D721Med (cell line): ENCODE results near the gene CFAP54.

Source experiments
- DNase-seq: peaks from one replicate; pipeline ENCODE4 v3.0.0; 2011; ENCODE audit warnings: low spot score; ENCODE audit not compliant: insufficient read length
- FAIRE-seq: peaks from 2 replicates; lab custom pipeline; 2011; peaks lifted over from hg19 to GRCh38; lab: Jason Lieb, UNC
- TF ChIP-seq, protein P1 (sequence below): IDR thresholded peaks from 2 replicates; pipeline ENCODE4 v1.5.1; 2012; ENCODE audit warnings: mild to moderate bottlenecking, control low read depth; ENCODE audit not compliant: insufficient read depth; ENCODE audit errors: missing control alignments

Gene CFAP54

DNA sequence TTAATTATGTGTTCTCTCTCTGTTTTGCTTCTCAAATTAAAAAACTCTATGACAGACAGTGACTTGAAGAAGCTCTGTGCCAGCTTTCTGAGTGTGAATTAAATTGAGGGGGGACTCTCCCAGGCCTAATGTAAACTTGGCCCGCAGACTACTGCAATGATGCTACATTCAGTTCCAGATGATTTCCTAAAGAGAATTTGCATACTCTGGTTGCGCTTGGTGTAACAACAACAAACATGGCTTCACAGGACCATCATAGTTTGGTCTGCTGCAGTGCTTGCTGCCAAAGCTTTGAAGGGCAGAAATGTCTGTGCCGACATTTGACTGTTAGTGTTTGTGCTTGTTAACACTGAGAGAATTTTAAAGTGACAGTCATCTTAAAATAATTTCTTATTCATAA lies 25.0 kb downstream of the CFAP54 start:
- FAIRE-seq: no peak
- DNase-seq: no peak
- TF ChIP-seq, protein P1, sequence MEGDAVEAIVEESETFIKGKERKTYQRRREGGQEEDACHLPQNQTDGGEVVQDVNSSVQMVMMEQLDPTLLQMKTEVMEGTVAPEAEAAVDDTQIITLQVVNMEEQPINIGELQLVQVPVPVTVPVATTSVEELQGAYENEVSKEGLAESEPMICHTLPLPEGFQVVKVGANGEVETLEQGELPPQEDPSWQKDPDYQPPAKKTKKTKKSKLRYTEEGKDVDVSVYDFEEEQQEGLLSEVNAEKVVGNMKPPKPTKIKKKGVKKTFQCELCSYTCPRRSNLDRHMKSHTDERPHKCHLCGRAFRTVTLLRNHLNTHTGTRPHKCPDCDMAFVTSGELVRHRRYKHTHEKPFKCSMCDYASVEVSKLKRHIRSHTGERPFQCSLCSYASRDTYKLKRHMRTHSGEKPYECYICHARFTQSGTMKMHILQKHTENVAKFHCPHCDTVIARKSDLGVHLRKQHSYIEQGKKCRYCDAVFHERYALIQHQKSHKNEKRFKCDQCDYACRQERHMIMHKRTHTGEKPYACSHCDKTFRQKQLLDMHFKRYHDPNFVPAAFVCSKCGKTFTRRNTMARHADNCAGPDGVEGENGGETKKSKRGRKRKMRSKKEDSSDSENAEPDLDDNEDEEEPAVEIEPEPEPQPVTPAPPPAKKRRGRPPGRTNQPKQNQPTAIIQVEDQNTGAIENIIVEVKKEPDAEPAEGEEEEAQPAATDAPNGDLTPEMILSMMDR: no peak

DNA sequence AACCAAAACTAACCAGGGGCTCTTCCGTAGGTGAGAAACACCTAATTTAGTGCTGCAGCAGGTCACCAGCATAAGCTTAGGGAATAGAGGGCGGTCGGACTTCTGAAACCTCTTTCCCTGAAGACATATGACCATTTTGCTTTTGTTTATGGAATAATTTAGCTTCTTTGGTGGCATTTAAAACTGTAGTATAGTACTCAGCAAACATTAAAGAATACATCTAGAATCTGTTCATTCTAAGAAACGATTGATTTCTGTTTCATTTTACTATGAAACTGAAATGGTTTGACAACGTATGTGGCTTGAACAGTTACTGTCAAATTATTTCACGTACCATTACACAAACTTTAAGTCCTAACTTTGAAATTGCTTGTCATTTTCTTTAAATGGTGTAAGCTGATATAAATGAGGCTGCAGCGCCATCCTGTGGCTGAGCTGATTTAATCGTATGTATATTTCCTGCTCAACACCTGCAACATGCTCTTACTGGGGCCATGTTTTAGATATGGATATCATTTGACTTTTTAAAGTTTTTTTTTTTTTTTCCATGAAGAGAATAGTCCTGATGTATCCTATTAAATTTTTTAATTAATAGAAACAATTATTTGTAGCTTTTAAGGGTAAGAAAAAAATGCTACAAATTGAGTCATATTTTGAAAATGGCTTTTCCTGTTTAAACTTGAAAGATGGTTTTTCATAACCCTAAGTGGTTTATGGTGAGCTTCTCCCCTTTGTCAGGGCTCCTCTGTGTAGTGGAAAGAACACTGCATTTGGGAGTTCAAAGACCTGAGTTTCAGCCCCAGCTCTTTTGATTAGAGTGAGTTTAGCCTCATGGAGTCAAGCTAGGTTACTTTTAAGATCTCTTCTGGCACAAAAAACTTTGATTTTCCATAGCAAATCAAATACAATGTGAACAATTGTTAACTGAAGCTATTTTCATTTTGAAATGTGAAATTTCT lies 27.4 kb downstream of the CFAP54 start:
- DNase-seq: no peak
- FAIRE-seq: peak; percentile 46
- TF ChIP-seq, protein P1: peak; percentile 77

DNA sequence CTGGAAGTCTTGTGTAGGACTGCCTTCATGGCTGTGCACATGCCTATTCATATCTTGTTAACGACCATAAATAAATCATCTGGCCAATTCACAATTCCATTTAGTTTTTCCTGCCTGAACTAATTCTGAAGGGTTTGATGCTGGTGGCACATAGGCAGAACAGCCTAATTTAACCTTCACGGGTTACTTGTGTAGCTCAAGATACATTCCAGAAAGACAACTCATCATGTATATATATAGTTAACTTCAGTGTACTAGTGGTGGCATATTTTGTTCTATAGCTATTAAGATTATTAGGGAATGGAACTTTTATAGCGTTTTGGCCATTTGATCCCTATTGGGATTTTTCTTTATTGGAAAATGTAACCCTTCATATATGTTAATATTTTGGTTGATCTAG lies 31.4 kb downstream of the CFAP54 start:
- TF ChIP-seq, protein P1: no peak
- DNase-seq: no peak
- no peak for FAIRE-seq

DNA sequence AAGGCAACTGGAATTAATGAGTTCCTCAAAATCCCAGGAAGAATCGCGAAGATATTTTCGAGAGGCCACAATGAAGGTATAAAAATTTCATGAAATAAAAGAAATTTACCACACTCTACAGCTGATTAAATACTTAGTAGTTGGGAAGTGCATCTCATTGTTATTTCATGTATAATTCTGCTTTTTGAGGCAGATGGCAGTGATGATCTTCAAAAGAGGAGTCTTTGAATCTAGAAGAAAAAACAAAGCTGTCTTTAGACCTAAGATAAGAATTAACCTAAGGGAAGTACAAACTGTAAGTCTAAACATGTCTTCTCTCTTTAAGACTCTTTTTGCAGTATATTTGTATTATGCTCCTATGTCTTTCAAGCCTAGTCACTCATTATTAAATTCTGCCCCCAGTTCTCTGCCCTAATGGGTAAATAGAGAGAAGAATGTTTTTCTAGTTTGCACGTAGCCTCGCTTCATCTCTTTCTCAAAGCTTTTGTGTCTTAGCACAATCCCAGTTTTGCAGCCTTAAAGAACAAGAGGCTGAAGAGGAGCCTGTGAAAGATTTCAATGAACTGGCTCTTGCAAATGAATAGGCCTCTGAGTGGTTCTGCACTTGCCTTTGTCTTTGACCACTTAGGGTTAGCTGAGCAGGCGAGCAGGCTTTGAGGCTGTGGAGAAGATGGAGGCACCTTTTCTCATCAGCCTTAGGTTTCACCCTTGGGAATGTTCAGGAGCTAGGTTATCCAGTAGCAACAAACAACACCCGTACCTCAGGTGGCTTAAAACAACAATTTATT lies 32.7 kb downstream of the CFAP54 start:
- DNase-seq (no peak), FAIRE-seq (no peak)
- TF ChIP-seq, protein P1: no peak

DNA sequence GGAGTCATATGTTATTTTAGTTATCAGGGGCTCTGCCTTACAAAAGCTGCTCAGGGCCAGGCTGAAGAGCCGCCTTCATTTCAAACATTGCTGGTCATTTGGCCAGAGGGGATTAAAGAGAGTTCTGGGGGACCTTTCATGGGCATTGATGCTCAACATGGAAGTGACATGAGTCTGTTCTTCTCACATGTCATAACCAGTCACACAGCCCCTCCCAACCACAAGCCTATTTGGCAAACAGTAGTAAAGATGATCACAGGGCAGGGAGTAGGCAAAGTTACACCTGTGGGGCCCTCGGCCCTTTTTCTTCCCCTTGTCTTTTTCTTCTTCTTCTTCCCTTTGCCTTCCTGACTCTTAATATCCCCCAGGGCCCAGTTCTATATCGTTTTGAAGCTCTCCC lies 33.3 kb downstream of the CFAP54 start:
- FAIRE-seq (no peak), DNase-seq (no peak)
- TF ChIP-seq, protein P1: no peak

DNA sequence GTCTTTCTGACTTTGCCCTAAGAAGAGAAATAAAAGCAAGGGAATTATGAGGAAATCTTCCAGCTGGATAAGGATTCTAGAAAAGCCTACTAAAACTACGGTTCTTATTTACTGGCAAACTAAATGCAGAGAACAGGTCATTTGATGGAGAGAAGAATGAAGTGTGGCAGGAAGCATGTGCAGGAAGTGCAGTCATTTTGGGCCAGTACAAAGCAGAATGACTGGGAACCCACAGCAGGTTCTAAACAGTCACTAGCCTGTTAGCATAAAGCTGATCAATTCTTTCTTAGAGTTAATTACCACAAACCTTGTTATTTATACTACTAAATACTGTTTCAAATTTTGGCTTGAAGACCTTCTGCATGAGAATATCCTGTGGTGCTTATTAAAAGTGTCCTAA lies 36.7 kb downstream of the CFAP54 start:
- TF ChIP-seq, protein P1: no peak
- no peak for DNase-seq
- no peak for FAIRE-seq
